GM19395 (cell line): ENCODE measurements around the gene RFFL.
"Not testable (repeated sequence)": the region's sequence is repeated elsewhere in the genome, so short reads cannot be mapped to it uniquely, and the experiment has no call there.

ENCODE experiments used
- ATAC-seq: cut with Tn5 transposase; IDR thresholded peaks from one replicate; pipeline ENCODE4 v1.9.1; 2021; ENCODE audit warnings: mild to moderate bottlenecking, moderate library complexity; ENCODE audit not compliant: unreplicated experiment

Gene RFFL

GRCh38 chr17:35063514-35064223, at the start of gene RFFL:
Gene RFFL, minus strand, starts transcription at chr17:35063707. Its CDS starts 37,154 bp downstream, at chr17:35026553.
- peak; percentile 86 for ATAC-seq

- ATAC-seq, result not testable (repeated sequence)
These were observed 47.3 kb upstream of the RFFL start for GRCh38 chr17:35110791-35111190.

- ATAC-seq, result no peak
These were observed 41.4 kb upstream of the RFFL start for GRCh38 chr17:35104844-35105450.

GRCh38 chr17:35103271-35103670, 39.8 kb upstream of the RFFL start:
- ATAC-seq, result no peak

DNA sequence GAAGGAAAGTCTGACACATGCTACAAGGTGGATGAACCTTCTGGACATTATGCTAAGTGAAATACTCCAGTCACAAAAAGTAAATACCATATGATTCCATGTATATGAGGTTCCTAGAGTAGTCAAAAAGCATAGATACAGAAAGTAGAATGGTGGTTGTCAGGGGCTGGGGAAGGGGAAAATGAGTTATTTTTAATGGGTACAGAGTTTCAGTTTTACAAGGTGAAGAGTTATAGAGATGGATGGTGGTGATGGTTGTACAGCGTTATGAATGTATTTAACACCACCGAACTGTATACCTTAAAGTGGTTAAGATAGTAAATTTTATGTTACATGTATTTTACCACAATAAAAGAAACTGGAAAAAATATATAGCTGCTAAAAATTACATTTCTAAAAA, 38.2 kb upstream of the RFFL start:
- ATAC-seq, result no peak

DNA sequence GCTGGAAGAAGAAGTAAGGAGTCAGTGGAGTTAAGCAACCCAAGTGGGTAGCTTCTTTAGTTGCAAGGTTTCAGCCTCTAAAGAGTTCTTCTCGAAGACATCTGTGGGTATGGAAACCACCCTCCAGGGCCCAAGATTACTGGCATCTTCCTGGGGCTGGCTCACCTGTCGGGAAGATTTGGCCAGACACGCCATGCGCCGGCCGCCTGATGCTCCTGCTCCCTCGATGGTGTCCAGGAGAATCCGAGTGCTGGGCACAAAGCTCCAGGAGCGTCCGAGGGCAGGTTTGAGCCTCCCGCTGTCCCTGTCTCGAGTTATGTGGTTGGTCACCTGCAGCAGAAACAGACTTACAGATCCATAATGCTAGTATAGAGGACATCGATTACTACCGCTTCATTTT, 37.5 kb upstream of the RFFL start:
- ATAC-seq, result no peak

DNA sequence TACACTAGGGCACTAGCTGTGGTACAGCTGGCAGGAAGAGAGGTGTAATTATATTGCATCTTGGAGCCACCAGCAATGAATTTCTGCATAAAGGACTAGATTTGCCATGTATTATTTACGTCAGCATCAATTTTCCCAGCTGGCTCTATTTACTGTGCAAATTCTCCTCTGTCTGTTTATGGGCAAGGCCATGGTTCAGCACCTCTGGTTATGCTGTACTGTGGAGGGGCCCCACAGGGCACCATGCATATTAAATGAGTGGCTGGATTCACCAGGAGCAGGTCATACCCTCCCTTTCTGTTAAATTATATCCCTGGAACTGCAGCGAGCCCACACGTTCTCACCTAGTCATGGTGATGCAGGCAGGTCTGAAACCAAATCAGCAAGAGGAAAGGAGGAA, 36.4 kb upstream of the RFFL start:
- no peak for ATAC-seq

- no peak for ATAC-seq
These were observed 34.3 kb upstream of the RFFL start for GRCh38 chr17:35097776-35098175.

GRCh38 chr17:35095741-35096140, 32.2 kb upstream of the RFFL start:
- no peak for ATAC-seq

DNA sequence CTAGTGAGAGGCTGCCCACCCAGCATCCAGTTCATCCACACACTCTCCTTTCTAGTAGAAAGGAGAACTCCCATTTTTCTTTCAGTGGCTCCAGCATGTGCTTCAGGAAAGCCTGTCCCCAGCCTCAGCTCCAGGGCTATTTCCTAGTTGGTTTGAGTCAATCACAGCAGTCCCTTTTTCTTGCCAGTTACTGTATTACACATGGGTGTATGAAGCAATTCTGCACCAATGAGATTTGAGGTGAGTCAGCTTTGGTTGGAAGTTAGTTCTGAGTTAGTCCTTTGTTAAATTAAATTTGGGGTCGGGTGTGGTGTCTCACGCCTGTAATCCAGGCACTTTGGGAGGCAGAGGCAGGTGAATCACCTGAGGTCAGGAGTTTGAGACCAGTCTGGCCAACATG, 31.4 kb upstream of the RFFL start:
- no peak for ATAC-seq

DNA sequence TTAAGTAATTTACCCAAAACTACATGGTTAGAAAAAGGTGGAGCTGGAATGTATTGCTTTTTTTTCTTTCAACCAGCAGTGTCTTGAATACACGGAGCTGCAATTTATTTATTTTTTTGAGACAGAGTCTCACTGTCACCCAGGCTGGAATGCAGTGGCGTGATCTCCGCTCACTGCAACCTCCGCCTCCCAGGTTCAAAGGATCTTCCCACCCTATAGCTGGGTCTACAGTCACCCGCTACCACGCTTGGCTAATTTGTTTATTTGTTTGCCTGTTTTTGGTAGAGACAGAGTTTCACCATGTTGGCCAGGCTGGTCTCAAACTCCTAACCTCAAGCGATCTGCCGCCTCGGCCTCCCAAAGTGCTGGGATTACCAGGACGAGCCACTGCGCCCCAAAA, 27.2 kb upstream of the RFFL start:
- not testable (repeated sequence) for ATAC-seq

DNA sequence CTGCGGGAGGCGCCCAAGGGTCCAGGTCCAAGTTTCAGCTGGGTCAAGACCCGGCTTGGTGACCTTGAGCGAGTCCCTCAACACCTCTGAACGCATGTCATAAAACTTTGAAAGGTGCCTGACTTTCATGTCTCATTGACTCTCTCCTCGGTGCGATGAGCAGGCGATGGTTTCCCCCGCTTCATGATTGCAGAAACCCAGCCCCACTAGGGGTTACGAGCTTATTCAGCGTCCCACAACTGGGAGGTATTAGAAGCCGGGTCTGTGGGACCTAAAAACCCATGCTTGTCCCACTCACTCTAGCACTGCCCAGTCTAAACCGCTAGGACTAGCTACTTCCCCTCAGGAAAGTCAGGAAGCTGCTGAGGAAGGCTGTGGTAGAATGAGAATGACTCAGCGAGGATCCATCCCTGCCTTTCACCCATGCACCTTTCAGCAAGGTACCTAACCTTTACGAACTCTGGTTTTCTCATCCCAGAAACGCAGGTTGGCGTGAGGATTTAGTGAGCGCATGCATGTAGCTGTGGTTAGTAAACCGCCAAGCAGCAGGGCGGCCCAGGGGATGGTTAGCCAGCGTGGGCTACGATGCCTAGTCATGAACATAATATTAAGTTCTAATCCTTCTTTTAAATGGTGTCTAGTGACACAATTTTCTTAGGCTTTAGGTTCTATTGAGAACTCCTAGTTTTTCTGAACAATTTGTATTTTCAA, 26.2 kb upstream of the RFFL start:
- peak; percentile 23 for ATAC-seq

- ATAC-seq, result peak; percentile 70
These were observed 25.5 kb upstream of the RFFL start for GRCh38 chr17:35088881-35089585.

DNA sequence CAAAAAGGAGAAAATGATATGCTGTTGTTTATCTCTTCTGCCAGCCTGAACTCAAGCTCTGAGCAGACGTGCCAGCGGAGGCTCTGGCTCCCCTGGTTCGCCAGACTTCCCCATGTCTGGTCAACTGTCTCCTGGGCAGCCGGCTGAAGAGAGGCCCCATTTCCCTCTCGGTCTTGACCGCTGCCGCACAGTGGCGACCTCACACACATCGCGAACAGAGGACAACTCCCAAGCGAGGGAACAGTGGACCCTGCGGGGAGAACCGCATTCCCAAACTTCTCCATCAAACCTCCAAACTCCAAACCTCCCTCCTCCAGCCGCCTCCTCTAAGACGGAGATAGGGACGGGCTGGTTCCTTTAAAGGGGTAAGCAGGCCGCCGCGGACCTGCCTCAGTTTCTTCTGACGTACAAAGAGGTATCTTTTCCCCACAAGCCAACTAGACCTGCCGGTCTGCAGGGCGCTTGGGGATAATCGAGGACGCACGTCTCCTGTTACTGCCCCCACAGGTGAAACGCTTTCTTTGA, 24.9 kb upstream of the RFFL start:
- peak; percentile 17 for ATAC-seq

DNA sequence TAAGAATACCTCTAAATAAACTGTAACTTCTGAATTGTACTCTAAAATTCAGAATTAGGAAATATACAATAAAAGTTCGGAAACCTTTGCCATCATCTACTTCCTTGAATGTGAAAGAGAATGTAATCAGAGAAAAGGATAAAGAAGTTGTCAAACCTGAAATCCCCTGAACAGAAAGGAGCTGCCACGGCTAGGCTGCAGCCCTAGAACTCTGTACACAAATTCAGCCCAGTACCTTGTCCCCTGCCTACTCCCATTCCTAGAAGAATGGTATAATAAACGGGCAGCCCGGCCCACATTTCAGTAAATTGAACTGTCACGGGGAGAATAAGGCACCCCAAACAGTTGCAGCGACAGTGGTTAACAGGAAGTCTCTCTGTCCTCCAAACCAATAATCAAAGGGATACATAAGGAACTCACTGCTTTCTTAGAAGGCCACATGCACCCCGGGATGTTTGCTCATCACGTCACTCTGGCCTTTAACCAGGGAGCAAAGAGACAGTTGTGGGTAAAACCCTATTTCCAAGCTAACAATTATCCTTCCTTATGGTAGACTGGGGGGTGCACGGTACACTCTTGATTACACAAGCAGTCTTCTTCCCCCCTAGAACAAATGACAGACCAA, 24.3 kb upstream of the RFFL start:
- ATAC-seq, result peak; percentile 4

DNA sequence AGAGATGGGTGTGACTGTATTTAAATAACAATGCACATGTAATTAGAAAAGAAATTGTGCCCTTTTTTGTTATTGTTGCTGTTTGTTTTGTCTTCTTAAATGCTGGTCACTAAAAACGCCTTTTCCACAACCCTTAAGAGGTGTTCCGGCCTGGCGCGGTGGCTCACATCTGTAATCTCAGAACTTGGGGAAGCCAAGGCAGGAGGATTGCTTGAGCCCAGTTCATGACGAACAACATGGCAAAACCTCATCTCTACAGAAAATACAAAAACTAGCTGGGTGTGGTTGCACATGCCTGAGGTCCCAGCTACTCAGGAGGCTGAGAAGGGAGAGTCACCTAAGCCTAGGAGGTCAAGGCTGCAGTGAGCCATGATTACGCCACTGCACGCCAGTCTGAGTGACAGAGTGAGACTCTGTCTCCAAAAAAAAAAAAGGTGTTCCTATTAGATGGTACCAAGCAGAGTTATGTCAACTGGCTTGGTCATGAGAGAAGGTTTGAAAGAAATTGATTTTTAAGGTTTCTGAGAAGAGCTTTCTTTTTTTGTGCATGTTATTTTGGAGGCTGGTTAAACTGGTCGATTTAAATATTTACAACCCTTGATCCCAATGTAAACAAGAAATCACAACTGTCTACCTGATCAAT, 23.5 kb upstream of the RFFL start:
- no peak for ATAC-seq

DNA sequence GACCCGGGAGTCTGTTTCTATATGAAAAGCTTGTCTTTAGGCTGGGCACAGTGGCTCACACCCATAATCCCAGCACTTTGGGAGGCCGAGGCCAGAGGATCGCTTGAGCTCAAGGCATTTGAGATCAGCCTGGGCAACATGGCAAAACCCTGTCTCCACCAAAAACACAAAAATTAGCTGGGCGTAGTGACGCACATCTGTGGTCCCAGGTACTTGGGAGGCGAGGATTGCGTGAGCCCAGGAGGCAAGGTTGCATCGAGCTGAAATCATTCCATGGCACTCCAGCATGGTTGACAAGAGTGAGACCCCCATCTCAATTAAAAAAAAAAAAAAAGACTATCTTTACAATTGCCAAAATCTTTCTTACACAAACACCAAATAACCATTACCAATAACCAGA, 22.7 kb upstream of the RFFL start:
- ATAC-seq, result no peak

DNA sequence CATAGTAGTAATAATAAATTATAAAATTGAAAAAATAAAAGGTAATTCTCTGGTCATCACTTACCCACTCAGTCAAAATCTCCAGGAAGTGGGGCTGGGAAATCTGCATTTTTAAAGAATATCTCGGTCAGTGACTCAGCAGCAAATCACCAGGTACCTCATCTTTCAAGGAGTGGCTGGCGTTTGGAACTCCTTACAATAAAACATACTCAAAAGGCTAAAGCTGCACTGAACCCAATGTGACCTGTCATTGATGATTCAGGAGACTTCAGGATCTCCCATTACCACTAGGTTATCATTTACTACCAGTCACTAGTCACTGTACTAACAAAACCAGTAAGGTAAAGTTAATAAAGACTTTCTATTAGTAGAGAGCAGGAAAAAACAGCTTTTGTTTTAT, 21.5 kb upstream of the RFFL start:
- no peak for ATAC-seq

DNA sequence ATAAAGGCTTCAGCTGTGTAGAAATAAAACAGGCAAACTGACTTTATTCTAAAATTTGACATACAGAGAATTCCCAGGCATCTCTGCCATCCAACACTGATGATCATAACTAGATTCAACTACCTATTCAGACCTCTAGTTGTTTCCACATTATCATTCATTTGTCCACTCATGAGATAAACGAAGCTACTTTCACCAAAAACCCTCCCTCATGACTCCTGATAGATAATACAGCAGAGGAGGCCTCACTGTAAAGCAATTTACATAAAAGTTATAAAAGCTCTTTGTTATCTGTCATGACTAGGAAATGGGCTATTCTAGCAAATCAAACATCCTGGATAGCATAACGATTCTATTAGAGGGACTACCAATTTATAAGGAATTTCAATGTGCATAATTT, 19.6 kb upstream of the RFFL start:
- no peak for ATAC-seq

DNA sequence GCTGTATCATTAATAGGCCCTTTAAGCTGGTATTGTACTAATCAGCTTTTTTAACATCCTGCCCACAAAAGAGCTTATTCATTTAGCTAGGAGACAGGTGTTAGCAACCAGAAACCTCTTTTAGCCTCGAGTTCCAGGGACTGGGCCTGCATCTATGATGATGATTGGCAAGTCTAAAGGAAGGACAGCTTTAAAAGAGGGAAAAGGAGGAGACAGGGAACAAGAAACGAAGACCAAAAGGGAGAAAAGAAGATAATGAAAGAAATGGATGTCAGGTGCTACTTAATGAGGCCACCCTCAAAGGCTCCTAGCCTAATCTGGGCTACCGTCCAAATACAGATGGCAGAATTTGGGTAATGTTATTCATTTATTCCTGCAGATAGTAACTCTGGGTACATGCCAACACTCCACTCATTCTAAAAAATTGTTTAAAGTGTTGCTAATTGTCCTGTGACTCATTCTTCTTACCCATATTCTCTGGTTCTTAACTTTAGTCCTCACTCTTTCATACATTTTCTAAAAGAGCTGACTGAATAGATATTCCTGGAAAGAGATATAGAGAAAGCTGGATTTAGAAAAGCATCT, 18.7 kb upstream of the RFFL start:
- ATAC-seq, result no peak
